Stimulated activated CD8-positive, alpha-beta memory T cell treated with anti-CD3 and anti-CD28 coated beads, Interleukin-12 subunit alpha, Interleukin-12 subunit beta, amount 100 ng/mL, for 24 hours (primary cell): Measurements from ENCODE around the gene TRPV6.

Experiments
- DNase-seq: peaks from one replicate; pipeline ENCODE4 v3.0.0-alpha.2; 2020; ENCODE audit errors: extremely low read depth

Gene TRPV6

GRCh38 chr7:142868986-142869415, 16.5 kb downstream of the TRPV6 start:
- no peak for DNase-seq

- no peak for DNase-seq
Measured at GRCh38 chr7:142868188-142868985, 17.2 kb downstream of the TRPV6 start.

- no peak for DNase-seq
Measured at GRCh38 chr7:142867398-142868187, 18.0 kb downstream of the TRPV6 start.

GRCh38 chr7:142867097-142867378, 18.5 kb downstream of the TRPV6 start:
- no peak for DNase-seq

- no peak for DNase-seq
Measured at GRCh38 chr7:142866361-142867096, 19.0 kb downstream of the TRPV6 start.

GRCh38 chr7:142865766-142866165, 19.8 kb downstream of the TRPV6 start:
- no peak for DNase-seq

GRCh38 chr7:142864980-142865747, 20.4 kb downstream of the TRPV6 start:
- no peak for DNase-seq

GRCh38 chr7:142863891-142864685, 21.5 kb downstream of the TRPV6 start:
- DNase-seq: no peak

- no peak for DNase-seq
Measured at GRCh38 chr7:142862786-142863400, 22.7 kb downstream of the TRPV6 start.

- DNase-seq: no peak
Measured at GRCh38 chr7:142862351-142862750, 23.2 kb downstream of the TRPV6 start.

- DNase-seq: no peak
Measured at GRCh38 chr7:142860968-142861367, 24.6 kb downstream of the TRPV6 start.

- no peak for DNase-seq
Measured at GRCh38 chr7:142859829-142860228, 25.7 kb downstream of the TRPV6 start.

- no peak for DNase-seq
Measured at GRCh38 chr7:142859411-142859810, 26.1 kb downstream of the TRPV6 start.

GRCh38 chr7:142857625-142858024, 27.9 kb downstream of the TRPV6 start:
- DNase-seq: no peak

- no peak for DNase-seq
Measured at GRCh38 chr7:142856565-142857245, 28.8 kb downstream of the TRPV6 start.

- no peak for DNase-seq
Measured at GRCh38 chr7:142855756-142856564, 29.6 kb downstream of the TRPV6 start.

GRCh38 chr7:142855114-142855743, 30.3 kb downstream of the TRPV6 start:
- DNase-seq: no peak

GRCh38 chr7:142854372-142855113, 31.0 kb downstream of the TRPV6 start, which contains the start of gene EPHB6:
EPHB6 (plus strand) TSS chr7:142855076; CDS start chr7:142863228, 8,152 bp downstream.
- no peak for DNase-seq
